ENCODE measurements around the gene LOXHD1. TPM values are rescaled to one million over a fixed set of nuclear protein-coding genes. Genes with fewer than 3 reads are reported as not detected.

Gene LOXHD1
- total RNA-seq, 1 donor from 2014 or later: 2.9 TPM

GRCh38 chr18:46630991-46631390 lies 26.0 kb downstream of the LOXHD1 start:
- no peak for DNase-seq
- ATAC-seq: no peak
- Histone ChIP-seq H3K27ac (no peak overlapping the region), H3K4me3 (no peak overlapping the region), H3K4me1 (no peaks in the 10 kb centered on the region), H3K27me3 (ENCODE audit: low read depth) (peaks cover 4% of the 10 kb centered on the region), H3K36me3 (no peaks in the 10 kb centered on the region), H3K9me3 (peaks cover 3% of the 10 kb centered on the region)
- intact Hi-C loops (cut with DNase I): no loop called here
- no peak for TF ChIP-seq CTCF (IDR thresholded peaks at IDR 0.05)

- Histone ChIP-seq H3K27me3 (ENCODE audit: low read depth) (peaks cover 4% of the 10 kb centered on the region), H3K4me3 (no peak overlapping the region), H3K36me3 (no peaks in the 10 kb centered on the region), H3K9me3 (peaks cover 3% of the 10 kb centered on the region), H3K27ac (no peak overlapping the region), H3K4me1 (no peaks in the 10 kb centered on the region)
- no peak for TF ChIP-seq CTCF (IDR thresholded peaks at IDR 0.05)
- ATAC-seq (no peak), DNase-seq (no peak)
- intact Hi-C loops (cut with DNase I): no loop called here
These were observed 26.9 kb downstream of the LOXHD1 start for GRCh38 chr18:46630160-46630559.

- peaks cover 4% of the 10 kb centered on the region for H3K27me3 ChIP-seq (ENCODE audit: low read depth)
- intact Hi-C loops (cut with DNase I): no loop called here
- H3K4me1 ChIP-seq: no peaks in the 10 kb centered on the region
- no peak overlapping the region for H3K4me3 ChIP-seq
- TF ChIP-seq CTCF (IDR thresholded peaks at IDR 0.05): no peak
- ATAC-seq (no peak), DNase-seq (no peak)
- no peak overlapping the region for H3K27ac ChIP-seq
- no peaks in the 10 kb centered on the region for H3K36me3 ChIP-seq
- H3K9me3 ChIP-seq: peaks cover 3% of the 10 kb centered on the region
These were observed 27.7 kb downstream of the LOXHD1 start for GRCh38 chr18:46629361-46629760.

GRCh38 chr18:46628206-46628605 lies 28.8 kb downstream of the LOXHD1 start:
- Histone ChIP-seq H3K27me3 (ENCODE audit: low read depth) (peaks cover 4% of the 10 kb centered on the region), H3K4me1 (peaks cover 5% of the 10 kb centered on the region), H3K36me3 (no peaks in the 10 kb centered on the region), H3K4me3 (no peak overlapping the region), H3K27ac (no peak overlapping the region), H3K9me3 (no peaks in the 10 kb centered on the region)
- intact Hi-C loops (cut with DNase I): no loop called here
- TF ChIP-seq CTCF (IDR thresholded peaks at IDR 0.05): no peak
- no peak for ATAC-seq
- no peak for DNase-seq

GRCh38 chr18:46627136-46627535 lies 29.9 kb downstream of the LOXHD1 start:
- Histone ChIP-seq H3K27me3 (ENCODE audit: low read depth) (peaks cover 4% of the 10 kb centered on the region), H3K9me3 (no peaks in the 10 kb centered on the region), H3K36me3 (no peaks in the 10 kb centered on the region), H3K4me3 (no peak overlapping the region), H3K27ac (no peak overlapping the region), H3K4me1 (peaks cover 7% of the 10 kb centered on the region)
- DNase-seq: no peak
- ATAC-seq: no peak
- intact Hi-C loops (cut with DNase I): no loop called here
- TF ChIP-seq CTCF (IDR thresholded peaks at IDR 0.05): no peak

GRCh38 chr18:46625069-46625468 lies 32.0 kb downstream of the LOXHD1 start:
- intact Hi-C loops (cut with DNase I): no loop called here
- ATAC-seq: no peak

More at GRCh38 chr18:46625069-46625468, 32.0 kb downstream of the LOXHD1 start:
- H3K27me3 ChIP-seq (ENCODE audit: low read depth): peaks cover 4% of the 10 kb centered on the region
- H3K36me3 ChIP-seq: no peaks in the 10 kb centered on the region
- no peak overlapping the region for H3K27ac ChIP-seq
- DNase-seq: no peak
- TF ChIP-seq CTCF (IDR thresholded peaks at IDR 0.05): no peak
- H3K4me1 ChIP-seq: peaks cover 7% of the 10 kb centered on the region
- H3K9me3 ChIP-seq: no peaks in the 10 kb centered on the region
- no peak overlapping the region for H3K4me3 ChIP-seq

All from lower lobe of right lung (tissue), 2 donors.